Retinal pigment epithelial cell (primary cell): ENCODE data around the gene ABCG1.

Experiments
- DNase-seq: peaks from one replicate; pipeline ENCODE4 v3.0.0-alpha.2; 2010; ENCODE audit warnings: low read depth
- H3K4me3 ChIP-seq: 2 replicates; pipeline ENCODE4 v1.5.1; 2011; ENCODE audit warnings: mild to moderate bottlenecking, low read length, control low read depth, moderate library complexity
- TF ChIP-seq, protein P1 (sequence below): conservative IDR thresholded peaks from 2 replicates; pipeline ENCODE4 v1.5.1; 2011; ENCODE audit warnings: low read depth, low read length, control low read depth, inconsistent platforms

ABCG1 gene

DNA sequence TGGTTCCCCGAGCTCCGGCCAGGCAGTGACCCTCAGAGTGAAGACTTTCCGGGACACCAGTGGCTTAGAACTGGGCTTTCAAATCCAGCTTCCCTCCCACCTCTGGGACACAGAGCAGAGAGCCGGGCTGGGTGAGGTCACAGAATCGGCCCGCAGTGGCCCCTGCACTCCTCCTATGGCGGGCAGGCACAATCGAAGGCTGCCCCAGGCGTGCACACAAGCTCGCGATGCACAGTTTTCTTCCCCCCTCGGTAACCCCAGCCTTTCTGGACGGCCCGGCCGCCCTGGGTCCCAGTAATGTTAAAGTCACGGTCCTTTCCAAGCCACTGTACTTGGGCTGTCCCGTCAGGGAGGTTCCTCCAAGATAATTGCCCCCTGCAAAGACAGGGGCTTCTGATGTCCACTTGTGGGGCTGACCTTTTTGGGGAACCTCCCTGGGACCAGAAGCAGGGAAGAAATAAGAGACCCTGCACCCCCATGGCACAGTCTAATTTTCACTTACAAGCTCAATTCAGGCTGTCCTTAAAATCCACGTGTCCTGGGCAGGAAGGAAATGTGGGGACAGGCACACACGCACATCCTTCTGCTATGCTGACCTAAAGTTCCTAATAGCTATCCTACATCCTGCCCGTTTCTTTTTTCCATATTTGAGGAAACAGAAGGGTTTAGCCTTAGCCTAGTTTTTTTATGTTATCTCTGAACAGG lies 82.6 kb downstream of the ABCG1 start:
- TF ChIP-seq, protein P1, sequence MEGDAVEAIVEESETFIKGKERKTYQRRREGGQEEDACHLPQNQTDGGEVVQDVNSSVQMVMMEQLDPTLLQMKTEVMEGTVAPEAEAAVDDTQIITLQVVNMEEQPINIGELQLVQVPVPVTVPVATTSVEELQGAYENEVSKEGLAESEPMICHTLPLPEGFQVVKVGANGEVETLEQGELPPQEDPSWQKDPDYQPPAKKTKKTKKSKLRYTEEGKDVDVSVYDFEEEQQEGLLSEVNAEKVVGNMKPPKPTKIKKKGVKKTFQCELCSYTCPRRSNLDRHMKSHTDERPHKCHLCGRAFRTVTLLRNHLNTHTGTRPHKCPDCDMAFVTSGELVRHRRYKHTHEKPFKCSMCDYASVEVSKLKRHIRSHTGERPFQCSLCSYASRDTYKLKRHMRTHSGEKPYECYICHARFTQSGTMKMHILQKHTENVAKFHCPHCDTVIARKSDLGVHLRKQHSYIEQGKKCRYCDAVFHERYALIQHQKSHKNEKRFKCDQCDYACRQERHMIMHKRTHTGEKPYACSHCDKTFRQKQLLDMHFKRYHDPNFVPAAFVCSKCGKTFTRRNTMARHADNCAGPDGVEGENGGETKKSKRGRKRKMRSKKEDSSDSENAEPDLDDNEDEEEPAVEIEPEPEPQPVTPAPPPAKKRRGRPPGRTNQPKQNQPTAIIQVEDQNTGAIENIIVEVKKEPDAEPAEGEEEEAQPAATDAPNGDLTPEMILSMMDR = no peak
- no peak overlapping the region for H3K4me3 ChIP-seq
- DNase-seq = no peak

DNA sequence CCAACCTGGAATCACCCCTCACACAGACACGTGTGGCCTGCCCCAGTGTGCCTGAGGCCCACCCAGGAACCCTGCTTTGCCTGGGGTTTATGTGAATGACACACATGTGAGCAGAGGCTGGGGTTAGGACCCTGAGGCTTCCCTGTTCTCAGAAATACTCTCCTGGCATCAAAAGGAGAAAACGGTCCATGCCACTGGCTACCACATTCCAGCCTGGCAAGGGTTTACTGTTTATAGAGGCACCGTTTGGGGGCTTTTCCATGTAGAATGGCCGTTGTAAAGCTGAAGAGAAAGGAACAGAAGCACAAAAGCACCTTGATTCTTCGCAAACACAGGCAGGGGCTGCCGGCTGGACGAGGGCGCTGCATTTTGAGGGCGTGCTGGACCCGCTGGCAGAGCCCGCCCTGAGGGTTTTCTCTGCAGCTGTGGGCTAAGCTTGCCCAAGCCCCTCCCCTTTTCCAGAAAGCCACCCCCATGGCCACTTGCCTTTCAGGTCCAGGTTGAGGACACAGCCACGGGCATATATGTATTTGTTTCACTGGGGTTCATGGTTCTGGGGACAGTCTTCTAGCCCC lies 83.2 kb downstream of the ABCG1 start:
- TF ChIP-seq, protein P1 = no peak
- no peak overlapping the region for H3K4me3 ChIP-seq
- no peak for DNase-seq

DNA sequence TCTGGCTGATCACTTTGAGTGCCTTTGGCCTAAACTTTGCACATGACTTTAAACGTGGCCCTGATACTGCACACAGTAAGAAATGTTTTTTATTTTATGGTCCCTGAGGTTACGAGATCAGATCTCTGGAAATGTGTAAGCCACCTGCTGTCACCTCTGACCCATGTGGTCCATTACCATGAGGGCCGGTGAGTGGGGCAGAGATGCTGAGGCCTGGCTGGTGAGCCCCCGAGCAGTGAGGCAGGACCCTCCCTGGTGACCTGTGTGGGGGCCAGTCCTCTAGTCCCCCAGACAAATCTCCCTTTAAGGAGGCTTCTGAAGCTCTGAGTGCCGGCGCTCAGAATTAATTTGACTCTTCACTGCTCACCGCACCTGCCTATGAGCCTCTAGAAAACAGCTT lies 83.9 kb downstream of the ABCG1 start:
- TF ChIP-seq, protein P1 = no peak
- no peak for DNase-seq

DNA sequence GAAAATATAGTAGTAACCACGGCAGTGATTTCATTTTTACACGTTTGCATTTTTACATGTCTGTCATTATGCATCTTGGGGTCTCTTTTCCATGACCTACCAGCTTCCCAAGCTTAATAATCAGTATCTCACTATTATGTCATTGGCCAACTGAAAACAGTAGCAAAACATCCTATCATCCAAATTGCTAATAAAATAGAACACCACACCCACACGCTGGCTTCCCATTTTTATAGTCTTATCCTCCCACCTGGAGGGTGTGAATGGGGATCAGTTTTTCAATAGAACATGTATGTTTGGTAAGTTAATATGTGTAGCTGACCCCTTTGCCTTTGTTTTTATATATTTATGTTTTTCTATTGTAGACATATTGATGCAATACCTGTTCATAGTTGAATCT lies 84.5 kb downstream of the ABCG1 start:
- TF ChIP-seq, protein P1 = no peak
- DNase-seq = no peak
- no peak overlapping the region for H3K4me3 ChIP-seq

More for the DNA sequence above, 83.9 kb downstream of the ABCG1 start:
- no peak overlapping the region for H3K4me3 ChIP-seq

DNA sequence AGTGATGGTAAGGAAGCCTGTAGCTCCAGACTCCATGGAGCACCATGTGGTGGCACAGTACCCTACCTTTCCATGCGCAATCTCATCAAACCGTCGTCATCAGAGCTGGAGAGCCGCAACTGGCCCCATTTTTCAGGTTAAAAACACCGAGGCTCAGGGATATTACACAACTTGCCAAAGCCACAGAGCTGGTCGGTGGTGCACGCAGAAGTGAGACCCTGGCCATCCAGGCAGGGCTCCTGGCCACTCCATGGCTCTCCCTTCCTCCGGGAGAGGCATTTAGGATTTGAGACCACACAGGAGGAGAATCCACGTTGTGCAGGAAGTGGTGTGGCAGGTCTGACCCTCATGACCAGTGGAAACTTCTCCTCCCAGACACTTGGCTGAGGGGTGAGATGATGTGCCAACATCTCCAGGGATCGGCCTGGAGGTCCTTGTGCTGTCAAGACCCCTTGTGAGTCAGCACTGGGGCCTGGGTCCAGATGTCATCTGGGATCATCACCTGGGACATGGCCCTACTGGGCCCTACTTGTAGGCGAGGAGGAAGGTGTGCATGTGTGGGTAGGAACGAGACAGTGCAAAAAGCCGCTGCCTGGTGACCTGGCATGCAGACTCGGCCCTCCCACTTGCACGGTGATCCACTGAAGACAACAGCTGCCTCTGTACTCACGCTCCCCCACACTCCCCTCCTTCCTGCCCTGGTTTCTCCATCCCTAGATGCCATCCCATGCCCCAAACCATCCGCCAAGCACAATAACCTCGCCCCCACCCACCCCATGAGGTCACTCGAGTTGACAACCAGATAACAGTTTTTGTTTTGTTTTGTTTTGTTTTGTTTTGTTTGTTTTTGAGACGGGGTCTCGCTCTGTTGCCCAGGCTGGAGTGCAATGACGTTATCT lies 85.9 kb downstream of the ABCG1 start:
- TF ChIP-seq, protein P1 = no peak
- no peak for DNase-seq
- H3K4me3 ChIP-seq = no peak overlapping the region

DNA sequence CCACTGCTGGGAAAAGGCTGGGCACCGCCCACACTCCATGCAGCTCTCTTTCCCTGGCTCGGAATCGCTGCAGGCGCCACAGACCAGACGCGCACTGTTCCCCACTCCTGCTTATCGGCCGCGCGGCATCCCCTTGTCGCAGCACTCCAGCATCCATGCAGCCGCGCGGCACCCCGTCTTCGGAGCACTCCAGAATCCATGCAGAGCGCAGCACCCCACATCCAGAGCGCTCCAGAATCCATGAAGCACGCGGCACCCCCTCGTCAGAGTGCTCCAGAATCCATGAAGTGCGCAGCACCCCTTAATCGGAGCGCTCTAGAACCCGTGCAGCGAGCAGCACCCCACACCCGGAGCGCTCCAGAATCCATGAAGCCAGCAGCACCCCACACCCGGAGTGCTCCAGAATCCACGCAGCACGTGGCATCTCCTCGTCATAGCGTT lies 86.8 kb downstream of the ABCG1 start:
- TF ChIP-seq, protein P1 = no peak
- H3K4me3 ChIP-seq = no peak overlapping the region
- DNase-seq = no peak
